Spleen (tissue), 7 donors: ENCODE results near the gene GABRA6.

Experiments used
- CTCF ChIP-seq, 11 experiments: fragments of 200-600 bp in 7 of 11; fragments of 450-650 bp in 4 of 11; sonication (generic) in 4 of 11; IDR thresholded peaks in 8 of 11; conservative IDR thresholded peaks in 3 of 11; 1 replicate in 7 of 11; 2 replicates in 4 of 11; pipeline versions ENCODE4 v1.4.0 to v1.8.0; 2016 to 2021; ENCODE audit warnings: antibody characterized with exemption in 11 of 11, inconsistent platforms in 4 of 11, mild to moderate bottlenecking in 1 of 11
- POLR2AphosphoS5 ChIP-seq, 3 donors: sonication (generic); formaldehyde crosslinking; IDR thresholded peaks; one replicate each; pipeline ENCODE4 v1.5.1; 2017; ENCODE audit warnings: antibody characterized with exemption in 3 of 3
- donor health status: DM: no; HTN: no; CAD: no; lungs with moderate emphysema.
- donor health status: DM: no; HTN: no; CAD: no.
- donor health status: DM: no; HTN: no; CAD: no.

DNA sequence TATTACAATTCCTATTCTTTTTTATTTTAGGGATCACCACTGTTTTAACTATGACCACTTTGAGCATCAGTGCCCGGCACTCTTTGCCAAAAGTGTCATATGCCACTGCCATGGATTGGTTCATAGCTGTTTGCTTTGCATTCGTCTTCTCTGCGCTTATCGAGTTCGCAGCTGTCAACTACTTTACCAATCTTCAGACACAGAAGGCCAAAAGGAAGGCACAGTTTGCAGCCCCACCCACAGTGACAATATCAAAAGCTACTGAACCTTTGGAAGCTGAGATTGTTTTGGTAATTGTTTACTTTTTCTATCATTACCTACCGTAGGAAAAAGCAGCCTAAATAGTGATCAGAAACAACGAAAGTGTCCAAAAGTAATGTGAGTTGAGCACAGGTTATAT lies 6.4 kb downstream of the GABRA6 start:
- TF ChIP-seq POLR2AphosphoS5 (IDR thresholded peaks at IDR 0.05) (no peak), CTCF (IDR thresholded peaks at IDR 0.05 in 8 of 11, conservative IDR thresholded peaks at IDR 0.05 in 3 of 11) (no peak)
